ENCODE data around the gene CERS6.

The CERS6 gene

DNA sequence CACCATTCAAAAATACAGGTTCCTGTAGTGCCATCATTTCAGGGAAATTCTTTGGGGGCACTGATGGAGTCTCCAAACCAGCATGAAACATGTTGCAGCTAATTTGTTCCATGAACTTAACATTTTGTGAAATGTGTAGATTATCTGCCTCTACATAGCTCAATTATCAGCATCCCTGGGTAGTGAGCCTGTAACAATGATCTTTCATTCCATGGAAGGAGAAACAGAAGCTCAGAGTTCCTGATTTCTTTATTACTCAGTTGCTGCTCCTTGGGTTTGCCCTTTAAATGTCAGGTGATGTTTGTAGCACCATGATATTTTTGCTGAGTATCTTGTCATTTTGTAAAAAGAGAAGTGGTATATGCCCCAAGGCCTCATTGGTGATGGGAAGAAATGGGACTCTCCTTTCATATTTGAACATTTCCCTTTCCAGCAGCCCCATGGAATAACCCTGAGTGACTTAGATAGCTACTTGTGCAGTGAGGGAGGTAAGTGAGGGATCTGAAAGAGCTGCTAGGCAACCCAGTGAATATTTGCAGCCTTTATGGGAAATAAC is 146.9 kb downstream of the CERS6 start:
- DNase-seq (ENCODE audit: low spot score) = no peak

DNA sequence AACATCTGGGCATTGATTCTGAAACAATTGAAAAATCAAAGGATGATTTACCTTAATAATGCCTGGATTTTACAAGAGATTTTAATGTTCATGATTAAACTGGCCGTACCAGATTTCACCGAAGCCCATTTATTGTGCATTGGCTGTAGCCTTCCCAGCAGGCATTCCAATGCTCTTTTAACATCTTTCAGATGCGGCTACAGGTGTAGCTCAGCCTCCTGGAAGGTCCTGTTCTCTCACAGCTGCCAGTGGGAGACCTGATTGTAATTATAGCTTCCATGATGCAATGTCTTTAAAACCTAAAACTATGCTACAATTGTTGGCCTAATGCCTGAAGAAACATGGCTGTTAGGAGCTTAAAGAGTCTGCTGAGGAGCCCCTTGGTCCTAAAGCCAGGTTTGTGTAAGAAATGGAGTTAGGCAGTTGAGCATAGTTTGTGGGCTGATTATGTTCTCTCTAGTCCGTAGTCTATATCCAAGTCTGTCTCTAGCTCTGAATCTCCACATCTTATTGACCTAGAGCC is 147.4 kb downstream of the CERS6 start:
- no peak for DNase-seq (ENCODE audit: low spot score)

DNA sequence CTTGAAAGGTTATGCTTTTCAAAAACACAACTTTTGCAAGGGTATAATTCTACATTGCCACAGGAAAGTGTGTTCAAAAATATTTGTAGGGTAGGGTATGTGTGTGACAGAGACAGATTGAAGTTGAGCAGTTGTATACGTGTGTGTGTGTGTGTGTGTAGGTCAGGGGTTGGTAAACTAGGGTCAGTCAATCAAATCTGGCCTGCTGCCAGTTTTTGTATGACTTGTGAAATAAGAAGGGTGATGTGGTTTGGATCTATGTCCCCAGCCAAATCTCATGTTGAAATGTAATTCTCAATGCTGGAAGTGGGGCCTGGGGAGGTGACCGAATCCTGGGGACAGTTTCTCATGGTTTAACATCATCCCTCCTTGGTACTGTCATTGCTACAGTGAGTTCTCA is 148.2 kb downstream of the CERS6 start:
- no peak for DNase-seq (ENCODE audit: low spot score)

DNA sequence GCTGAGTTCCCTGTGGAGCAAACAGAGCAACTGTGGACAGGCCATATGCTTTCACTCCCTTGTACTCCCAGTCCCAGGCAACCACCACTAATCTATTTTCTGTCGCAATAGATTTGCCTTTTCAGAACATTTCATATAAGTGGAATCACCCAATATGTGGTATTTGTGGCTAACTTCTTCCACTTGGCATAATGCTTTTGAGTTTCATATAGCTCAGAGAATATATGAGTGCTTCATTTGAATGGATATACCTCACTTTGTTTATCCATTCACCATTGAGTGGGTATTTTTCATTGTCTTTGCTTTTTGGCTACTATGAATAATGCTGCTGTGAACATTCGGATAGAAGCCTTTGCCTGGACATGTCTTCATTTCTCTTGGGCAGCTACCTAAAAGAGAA is 151.9 kb downstream of the CERS6 start:
- no peak for DNase-seq (ENCODE audit: low spot score)

DNA sequence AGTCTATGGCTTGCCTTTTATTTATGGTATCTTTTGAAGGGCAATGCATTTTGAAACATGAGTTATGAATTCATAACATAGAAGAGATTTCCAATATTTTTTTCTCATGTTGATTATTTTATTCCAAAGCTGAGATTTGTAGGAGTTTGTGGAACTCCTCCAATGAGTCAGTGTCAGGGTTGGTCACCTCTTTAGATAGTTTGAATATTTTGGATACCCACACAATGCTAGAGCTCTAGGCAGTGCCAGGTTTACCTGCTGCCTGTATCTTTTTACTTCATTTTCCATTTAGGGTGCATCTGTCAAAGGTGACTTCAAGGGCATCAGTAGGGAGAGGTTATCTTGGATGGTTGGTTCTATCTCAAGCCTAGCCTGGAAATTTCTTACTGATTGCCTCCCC is 152.7 kb downstream of the CERS6 start:
- no peak for DNase-seq (ENCODE audit: low spot score)

DNA sequence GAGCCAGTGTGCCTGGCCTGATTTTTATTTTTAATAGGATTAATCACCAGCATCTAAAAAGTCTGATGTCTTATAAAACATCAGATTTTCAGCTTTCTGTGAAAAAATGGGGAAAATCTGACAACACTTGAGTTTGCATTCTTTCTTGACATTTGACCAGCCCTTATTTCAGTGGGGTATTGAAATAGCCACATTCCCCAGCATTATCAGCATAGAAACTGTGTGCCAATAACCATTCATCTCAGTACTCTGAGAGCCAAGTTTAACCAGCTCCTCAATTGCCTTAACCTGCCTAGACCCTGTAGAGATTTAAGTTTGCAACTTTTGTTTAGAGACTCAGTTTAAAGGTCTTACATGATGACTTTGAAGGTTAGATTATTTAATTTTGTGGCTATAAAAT is 155.0 kb downstream of the CERS6 start:
- no peak for DNase-seq (ENCODE audit: low spot score)

DNA sequence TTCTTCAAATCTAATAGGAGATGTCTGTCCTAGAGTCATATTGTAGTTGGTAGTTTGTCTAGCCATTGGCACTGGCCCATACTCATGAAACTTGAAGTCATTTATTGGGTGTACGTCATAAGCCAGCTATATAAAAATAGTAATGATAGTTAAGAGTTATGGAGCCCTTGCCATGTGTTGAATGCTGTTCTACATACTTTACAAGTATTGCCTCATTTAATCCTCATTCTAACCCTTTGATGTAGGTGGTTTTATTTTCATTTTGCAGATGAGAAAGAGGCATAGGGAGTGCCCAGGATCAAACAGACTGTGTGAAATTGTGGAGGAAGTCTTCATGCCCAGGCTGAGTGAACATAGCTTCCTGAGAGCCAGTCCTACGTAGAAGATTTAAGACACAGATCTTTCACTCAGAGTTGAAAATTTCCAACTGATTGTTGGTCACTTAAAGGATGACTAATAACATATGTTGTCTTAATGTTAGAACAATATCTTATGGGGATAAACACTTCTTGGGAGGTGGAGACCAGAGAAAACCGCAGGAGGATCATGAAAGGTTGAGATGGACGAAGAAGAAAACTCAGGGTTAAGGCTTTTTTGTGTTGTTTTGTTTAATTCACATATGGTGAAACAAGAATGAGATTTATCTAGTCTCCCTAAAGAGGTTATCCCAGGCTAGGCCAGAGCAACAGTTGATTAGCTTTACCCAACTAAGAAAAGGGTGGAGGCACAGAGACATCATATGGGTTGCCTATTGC is 156.0 kb downstream of the CERS6 start:
- no peak for DNase-seq (ENCODE audit: low spot score)

DNA sequence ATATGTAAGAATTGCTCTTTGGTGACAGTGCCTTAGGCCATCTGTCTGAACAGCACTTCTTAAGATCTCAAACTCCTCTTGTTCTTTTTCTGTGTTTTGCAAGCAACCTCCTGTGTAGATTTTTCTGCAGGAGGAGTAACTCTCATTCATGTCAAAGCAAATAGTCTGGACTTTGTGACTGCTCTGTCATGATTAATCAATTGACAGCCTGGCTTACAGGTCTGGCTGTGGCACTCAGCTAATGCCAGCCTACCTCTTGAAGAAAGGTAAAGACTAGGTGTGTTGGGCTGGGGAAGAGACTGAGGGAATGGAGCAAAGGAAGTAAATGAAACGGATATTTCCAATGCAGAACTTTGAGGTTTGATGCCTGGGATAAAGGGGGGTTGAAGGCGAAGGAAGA is 156.6 kb downstream of the CERS6 start:
- no peak for DNase-seq (ENCODE audit: low spot score)

DNA sequence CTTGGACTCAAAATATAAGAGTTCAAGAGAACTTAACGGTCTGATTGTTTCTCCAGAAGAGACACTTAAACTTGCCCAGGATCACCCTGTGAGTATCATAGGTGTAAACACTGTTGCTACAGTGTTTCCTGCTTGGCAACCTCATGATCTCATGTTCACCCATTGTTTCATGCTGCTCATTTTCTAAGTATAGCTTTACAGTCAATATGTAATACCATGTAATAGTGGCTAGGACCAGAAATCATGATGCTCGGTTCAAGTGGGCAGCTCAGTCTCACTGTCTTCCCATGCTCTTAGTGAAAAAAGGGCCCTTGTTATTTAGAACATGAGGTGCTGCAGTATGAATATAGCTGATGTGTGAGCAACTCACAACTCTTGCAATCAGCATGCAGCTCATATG is 157.5 kb downstream of the CERS6 start:
- no peak for DNase-seq (ENCODE audit: low spot score)

DNA sequence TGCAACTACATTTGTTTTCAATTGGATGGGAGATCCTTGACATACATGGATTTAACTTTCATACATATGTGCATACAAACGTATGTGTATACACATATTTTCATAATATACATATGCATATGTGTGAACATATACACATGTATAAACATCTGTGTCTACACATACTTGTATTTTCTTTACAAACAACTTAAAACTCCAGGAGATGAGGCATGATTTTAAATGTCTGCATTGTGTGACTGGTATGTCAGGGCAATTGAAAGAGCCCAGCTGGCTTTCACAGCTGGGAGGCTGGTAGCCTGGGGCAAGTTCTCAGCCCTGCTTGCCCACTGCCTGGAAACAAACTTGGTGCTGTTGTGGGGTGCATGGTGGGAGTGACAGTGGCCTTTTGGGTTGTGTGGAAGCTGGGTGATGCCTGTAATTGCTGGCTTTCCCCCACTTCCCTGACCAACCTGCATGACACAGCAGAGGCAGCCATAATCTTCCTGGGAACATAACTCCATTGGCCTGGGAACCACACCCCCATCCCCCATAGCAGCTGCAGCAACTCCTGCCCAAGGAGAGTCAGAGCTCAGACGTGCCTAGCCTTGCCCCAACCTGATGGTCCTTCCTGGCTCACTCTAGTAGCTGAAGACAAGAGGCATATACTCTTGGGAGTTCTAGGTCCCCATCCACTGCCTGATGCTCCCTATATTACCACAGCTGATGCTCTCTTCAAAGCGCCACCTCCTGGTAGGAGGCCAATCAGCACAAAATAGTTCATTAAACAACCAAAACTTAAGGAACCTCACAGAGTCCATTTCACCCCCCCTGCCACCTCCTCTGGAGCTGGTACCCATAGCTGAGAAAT is 158.3 kb downstream of the CERS6 start:
- DNase-seq (ENCODE audit: low spot score) = no peak

DNA sequence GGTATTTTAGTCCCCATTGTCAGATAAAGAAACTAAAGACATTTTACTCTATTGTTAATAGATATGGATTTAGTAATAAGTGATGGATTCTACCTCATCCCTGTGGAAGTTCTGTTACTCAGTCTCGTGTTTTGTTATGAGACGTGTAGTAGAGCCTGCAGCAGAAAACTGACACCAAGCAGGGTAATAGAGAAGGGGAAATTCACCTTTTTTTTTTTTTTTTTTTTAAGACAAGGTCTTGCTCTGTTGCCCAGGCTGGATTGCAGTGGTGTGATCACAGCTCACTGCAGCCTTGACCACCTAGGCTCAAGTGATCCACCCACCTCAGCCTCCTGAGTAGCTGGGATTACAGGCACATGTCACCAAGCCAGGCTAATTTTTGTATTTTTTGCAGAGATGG is 164.5 kb downstream of the CERS6 start:
- no peak for DNase-seq (ENCODE audit: low spot score)

DNA sequence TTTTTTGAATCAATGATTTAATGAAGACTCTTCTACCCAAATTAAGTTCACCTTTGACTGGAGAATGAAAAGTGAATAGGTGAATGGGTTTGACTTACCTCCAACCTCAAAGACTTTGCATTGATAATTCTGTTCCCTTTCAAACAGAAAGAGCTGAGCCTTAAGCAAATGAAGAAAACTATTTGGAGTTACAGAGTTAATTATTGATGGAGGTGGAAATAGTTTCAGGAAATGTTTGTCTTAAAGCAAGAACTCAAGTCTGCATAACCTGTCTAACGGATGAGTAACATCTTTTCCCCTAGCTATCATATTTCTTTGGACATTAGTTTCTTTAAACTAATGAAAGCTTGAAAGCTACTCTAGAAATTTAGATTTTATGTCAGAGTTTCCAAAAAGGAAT is 166.5 kb downstream of the CERS6 start:
- DNase-seq (ENCODE audit: low spot score) = no peak

DNA sequence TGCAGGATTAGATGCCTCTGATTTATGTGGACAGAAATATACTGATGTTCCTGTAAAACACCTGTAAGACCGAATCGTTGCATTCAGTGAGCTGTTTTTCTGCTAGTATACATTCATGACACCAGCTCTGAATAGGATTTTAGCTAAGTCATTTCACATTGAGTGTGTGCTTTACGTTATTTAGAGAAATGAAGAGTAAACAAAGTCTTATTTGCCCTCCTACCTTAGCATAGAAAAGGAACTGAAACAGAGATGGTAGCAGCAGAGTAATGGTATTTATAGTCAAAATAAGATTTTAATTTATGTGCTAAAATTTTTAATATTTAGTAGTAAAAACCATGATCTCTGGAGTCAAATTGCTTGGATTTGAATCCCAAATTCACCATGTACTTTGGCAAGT is 168.0 kb downstream of the CERS6 start:
- no peak for DNase-seq (ENCODE audit: low spot score)

DNA sequence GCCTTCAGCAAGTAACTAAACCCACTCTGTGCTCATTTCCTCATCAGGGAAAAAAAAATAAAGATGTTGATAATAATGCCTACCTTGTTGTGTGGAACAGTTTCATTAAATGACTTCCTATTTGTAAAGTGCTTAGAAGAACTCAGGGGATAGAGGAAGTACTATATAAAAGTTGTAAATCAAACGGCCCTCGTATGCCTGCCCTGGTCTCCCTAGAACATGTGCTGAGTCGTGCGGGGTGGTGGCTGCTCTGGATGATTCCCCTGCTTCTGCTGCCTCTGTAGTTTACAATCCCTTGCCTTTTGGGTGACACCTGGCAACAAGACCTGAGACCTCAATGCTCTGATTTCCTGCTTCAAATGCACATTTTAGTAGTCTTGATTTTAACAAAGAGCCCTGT is 170.0 kb downstream of the CERS6 start:
- DNase-seq (ENCODE audit: low spot score) = no peak

DNA sequence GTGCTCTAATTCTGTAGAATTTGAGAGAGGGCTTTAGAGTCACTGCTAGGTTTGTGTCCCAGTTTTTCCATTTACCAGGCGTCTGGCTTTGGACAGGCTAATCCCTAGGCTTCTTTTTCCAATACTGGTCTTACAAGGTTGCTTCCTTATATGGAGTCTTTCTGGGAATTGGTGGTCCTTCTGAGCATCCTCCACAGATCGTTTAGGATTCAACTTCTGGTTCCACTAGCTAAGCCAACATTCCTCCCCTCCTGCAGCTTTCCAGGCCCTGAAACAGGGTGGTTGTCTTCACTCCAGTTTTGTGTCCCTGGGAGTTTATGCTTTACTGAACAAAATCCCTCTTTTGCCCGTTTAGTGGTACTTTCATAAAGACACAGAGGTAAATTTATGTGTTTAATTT is 170.6 kb downstream of the CERS6 start:
- no peak for DNase-seq (ENCODE audit: low spot score)

DNA sequence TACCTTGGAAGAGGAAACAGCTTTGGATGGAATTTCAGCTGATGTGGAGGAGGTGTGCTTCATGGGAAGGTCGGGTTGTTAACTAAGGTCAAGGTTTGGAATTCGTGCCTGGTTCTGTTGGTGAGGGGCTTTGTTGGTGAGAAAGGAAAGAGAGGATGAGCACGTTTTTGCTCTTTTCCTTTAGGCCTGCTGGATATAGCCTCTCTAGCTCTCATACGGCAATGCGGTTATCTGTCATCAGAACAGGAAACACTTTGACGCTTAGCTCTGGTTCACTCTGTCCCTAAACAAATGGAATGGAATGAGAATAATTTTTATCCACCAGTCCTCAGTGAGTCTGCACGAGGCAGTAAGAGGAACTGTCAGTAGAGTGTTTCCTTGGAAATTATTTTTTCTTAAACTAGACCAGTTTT is 176.6 kb downstream of the CERS6 start:
- DNase-seq (ENCODE audit: low spot score) = no peak

DNA sequence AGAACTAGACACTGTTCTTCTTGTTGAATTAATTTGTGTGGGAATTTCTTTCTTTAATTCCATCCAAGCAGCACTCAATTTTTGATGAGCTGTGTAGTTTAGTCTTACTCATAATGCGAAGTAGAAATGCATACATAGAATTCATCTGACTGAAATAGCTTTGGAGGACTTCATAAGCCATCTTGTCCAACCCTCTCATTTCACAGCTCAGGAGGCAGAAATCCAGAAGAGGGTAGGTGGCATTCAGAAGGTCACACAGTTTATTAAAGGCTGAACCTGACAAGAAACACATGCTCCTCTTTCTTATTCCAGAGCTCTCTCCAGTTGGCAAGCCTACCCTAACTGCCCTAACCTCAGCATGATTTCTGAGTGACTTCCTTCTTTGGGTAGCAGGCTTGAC is 177.1 kb downstream of the CERS6 start:
- DNase-seq (ENCODE audit: low spot score) = no peak

DNA sequence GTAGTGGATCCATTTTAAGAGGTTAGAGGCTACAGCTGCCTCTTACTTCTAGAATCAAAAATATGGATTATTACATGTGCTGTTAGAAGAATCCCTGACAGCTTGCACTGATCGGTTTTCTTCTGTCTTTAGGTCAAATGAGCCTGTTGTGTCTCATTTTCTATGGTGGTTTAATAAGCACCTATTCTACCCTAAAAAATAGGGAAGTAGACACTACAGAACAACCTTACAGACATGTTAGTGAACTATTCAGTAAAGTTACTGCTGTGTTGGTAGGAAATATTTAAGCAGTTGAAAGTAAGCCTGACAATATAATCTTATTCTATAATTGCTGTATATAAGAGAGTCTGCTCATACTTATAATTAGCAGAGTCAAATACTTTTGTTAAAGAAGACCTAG is 177.8 kb downstream of the CERS6 start:
- no peak for DNase-seq (ENCODE audit: low spot score)

DNA sequence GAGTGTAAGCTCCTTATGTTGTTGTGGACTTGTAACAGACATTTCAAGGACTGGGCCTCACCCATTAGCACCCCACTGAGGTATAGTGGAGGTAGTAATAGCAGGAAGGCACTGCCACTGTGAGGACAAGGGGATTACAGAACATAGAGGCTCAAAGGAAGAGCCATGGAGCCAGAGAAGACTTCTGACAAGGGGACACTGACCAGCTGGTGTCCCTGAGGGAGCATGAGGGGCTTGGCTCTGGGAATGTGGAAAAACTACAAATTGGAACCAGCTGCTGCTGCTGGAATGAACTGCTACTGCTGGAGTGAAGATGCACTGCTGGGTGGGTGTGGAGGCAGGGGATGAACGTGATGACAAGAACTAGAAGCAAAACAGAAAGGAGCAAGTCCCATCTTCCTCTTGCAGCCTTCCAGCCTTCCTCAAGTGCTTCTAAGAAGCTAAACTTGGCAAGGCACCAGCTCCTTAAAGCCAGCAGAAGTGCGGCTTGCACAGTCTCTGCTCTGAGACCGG is 179.0 kb downstream of the CERS6 start:
- no peak for DNase-seq (ENCODE audit: low spot score)

DNA sequence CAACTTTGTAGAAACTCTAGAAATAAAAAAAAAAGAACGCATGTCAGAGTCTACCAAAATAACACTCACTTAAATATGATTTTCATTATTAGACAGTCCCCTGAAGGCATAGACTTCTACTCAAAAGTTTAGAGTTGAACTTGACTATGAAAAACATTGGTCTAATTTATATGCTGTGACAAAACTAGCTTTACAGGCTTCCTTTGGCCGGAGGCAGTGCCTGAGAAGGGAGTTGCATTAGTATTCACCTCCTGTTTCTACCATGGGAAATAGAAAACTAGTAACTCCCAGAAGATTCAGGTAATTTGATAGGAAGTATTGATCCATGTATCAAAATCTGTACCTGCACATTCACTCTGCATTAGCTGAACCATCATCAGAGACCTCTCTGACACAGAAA is 182.9 kb downstream of the CERS6 start:
- no peak for DNase-seq (ENCODE audit: low spot score)

DNA sequence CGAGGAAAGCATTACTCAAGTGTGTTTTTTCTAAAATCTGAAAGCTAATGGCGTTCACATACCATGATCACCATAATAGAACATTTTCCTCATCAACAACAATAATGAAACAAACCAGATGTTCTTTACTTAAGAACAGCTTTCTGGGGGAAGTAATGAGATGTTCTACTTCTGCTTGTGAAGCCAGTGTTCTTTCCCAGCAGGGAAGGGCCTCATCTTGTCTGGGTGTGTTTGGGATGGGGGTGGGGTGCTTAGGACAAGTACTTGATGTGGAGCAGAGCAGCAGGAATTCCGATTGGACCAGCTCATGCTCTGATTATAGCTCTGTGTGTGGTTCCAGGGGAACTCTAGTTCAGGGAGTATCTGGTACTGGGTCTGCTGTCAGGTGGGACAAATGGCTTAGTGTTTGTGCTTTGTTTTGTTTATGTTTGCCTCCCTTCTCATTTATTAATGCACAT is 183.4 kb downstream of the CERS6 start:
- no peak for DNase-seq (ENCODE audit: low spot score)

DNA sequence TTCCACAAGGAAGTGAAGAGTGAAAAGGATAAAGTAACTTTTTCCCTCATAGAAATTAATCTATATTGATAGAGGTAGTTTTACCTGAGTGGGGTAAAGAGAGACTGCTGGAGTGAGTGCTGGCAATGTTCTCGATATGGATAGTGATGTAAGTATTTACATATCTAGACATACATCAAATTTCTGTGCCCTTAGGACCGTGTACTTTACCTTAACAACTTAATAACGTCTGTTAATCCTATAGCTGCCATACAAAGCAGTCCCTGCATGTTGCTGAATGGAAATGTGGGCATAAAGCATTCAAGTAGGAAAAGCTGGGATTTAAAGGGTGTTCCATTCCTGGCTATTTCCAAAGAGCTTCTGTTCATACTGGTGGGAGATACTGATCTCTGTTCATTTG is 184.0 kb downstream of the CERS6 start:
- DNase-seq (ENCODE audit: low spot score) = no peak

DNA sequence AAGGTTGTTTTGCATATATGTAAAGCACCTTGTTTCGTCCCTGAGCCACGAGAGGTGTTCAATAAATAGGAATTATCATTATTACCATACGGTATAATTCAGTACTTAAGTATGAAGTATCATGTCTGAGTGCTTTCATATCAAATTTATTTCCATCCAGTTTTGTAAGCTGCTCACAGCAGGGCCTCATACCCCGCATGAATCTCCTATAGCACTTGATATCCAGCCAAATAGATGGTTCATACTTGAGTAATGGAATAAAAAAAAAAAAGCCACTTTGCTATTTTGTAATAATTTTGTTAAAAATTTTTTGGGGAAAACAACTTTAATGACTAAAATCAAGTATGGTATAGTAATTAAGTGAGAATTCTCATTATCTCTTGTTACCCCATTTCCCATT is 185.6 kb downstream of the CERS6 start:
- no peak for DNase-seq (ENCODE audit: low spot score)
